DMS 273 (cell line): ENCODE measurements around the gene ZNF438.

Experiments
- DNase-seq: peaks from one replicate; lab custom pipeline; 2025; ENCODE audit not compliant: unreplicated experiment; lab: John Stamatoyannopoulos, UW

ZNF438 gene

DNA sequence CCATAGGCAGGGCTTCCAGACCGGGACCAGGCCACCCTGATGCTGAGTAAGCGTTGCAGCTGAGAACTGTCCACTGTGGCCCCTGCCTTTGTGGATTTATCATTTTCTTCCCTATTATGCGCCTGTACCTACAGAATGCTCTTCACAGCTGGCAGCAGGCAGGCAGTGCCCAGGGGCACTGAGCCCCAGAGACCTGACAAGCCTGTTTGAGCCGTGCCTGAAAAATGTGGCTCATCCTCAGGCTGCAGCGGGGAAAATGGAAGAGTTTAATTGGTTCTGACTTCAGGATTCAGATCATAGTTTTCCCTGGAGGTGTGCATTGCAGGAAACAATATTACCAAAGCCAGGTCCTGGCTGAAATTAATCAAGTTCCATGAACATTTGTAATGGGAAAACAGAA lies 200.2 kb downstream of the ZNF438 start:
- no peak for DNase-seq

- DNase-seq = no peak
Observed at GRCh38 chr10:30830315-30831230, 201.1 kb downstream of the ZNF438 start.

DNA sequence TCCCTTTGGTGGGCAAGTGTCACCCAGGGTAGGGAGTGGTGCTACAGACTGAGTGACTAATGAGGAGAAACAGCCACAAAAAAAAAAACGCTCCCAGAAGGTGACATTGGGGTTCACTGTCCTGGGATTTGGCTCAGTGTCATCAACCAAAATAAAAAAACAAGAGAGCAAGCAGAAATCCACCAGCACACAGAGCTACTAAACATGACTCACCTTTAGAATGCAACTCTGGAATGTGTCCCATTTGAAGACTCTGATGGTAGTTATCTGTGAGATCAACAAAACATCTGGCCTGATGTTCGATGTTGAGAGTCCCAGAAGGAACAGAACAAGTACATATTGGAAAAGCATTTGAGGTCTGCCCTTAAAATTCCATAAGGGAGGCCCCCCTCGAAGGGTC lies 201.8 kb downstream of the ZNF438 start:
- DNase-seq = no peak

- no peak for DNase-seq
Observed at GRCh38 chr10:30828680-30829079, 203.0 kb downstream of the ZNF438 start.

- DNase-seq = no peak
Observed at GRCh38 chr10:30828164-30828563, 203.5 kb downstream of the ZNF438 start.

- DNase-seq = no peak
Observed at GRCh38 chr10:30827531-30828120, 204.0 kb downstream of the ZNF438 start.

GRCh38 chr10:30826679-30827078 lies 205.0 kb downstream of the ZNF438 start:
- no peak for DNase-seq

- peak; percentile 6 for DNase-seq
Observed at GRCh38 chr10:30825495-30825894, 206.2 kb downstream of the ZNF438 start.

GRCh38 chr10:30825022-30825421 lies 206.6 kb downstream of the ZNF438 start:
- DNase-seq = no peak

DNA sequence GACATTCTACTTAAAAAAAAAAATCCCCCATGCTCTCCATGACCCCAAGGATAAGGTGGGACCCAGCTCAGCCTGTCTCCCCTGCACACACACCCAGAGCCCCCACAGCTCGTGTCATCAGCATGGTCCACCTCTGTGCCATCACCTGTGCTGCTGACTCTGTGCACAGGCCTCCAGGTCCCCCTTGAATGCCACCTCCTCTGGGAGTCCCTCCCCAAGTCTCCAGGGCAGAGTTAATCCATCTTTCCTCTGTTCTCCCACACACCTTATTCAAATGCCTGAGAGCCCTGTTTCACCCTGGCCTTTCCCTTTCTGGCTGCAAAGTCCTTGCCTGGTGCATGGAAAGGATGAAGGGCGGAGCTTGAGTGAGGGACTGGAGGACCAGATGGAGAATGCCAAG lies 208.0 kb downstream of the ZNF438 start:
- peak; percentile 38 for DNase-seq

- DNase-seq = no peak
Observed at GRCh38 chr10:30822693-30823465, 208.8 kb downstream of the ZNF438 start.

- peak; percentile 28 for DNase-seq
Observed at GRCh38 chr10:30821994-30822692, 209.5 kb downstream of the ZNF438 start.

GRCh38 chr10:30821261-30821993 lies 210.2 kb downstream of the ZNF438 start:
- DNase-seq = no peak

DNA sequence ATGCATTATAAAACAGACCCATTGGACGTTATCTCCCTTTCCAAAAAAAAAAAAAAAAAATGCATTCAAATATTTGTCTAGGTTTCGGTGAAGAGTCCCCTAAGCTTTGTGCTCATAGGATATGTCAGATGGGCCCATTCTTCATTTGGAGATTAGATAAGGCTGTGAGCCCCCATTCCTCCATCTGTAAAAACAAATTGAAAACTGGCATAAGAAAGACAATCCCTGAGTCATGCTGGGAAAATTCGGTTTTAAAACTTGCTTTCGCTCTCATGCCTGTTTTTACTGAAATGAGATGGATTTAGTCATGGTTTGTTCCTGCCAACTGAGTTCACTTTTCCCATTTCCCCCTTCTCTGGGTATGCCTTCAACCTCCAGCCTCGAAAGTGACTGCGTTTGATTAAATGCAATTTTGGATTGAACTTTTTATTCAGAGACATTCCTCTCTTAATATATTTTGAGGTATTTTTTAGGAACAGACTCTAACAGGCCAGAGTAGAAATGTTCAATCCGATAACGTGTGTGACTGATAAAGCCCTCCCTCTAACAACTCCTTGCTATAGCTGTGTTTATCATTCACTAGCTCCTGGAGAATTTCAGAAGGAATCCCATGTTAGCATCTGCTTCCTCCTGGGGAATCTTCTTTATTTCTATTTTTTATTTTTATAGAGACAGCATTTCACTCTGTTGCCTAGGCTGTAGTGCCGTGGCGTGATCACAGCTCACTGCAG lies 211.2 kb downstream of the ZNF438 start:
- peak; percentile 8 for DNase-seq

DNA sequence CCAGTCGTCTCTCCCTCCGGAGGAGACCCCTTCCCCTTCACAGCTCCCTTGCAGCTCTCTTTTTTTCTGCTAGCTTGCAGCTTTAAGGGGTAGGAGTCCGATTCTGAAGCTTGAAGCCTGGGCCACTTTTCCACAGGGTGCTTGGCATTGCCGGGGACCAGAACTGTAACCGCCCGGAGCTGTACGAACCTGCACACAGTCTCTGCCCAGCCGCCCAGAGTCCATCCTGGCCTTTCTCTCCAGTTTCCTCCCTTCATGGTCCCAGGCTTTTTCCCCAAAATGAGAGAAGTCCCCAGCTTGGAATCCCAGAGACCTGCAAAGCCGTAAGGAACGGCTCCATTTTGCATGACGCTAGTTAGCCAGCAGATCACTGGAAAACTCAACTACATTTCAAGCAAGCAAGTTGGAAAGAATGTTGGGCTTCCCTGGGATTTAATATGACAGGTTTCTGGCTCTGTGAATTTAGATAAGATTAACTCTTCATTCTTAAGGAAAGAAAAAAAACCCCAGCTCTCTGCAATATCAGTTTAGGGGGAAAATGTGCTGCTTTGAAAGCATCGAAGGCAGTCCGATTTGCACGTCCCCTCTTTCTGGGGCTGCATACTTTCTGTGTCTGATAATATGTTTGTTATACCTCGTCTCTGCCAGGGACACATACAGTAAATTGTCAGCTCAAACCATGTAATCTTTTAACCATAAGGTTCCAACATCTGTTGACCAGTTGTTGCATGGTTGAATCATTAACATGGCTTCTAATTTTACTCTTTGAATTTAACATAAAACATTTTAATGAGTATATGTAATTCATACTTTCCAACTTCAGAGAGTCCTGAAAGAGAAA lies 212.1 kb downstream of the ZNF438 start:
- DNase-seq = peak; percentile 48

- DNase-seq = no peak
Observed at GRCh38 chr10:30818854-30819253, 212.8 kb downstream of the ZNF438 start.

DNA sequence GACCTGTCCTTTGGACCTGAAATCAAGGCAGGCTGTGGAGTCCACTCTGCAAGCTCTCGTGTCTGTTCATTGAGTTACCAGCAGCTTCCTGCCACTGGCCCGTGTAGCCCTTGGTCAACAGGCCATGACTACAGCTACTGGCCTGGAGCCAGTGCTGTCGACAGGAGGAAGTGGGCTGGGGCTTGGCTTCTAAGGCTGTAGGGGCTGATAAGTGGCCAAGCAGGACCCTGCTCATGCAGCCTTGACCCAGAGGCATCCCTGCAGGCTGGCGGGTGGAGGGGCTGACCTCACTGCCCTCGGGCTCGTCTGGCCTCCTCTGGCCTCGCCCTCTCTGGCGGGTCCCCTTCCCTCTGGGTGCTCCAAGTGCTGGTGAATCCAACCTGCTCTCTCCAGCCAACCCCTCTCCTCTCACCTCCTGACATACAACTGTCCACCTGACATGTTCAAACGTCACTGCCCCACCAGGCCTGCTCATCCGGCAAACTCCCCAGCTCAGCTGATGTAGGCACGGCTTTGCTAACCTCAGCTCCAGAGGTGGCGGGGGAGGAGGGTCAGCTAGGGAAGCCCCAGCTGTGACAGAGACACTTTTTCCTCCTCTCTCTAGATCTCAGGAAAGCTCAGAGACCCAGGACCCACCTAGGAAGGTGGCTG lies 213.5 kb downstream of the ZNF438 start:
- no peak for DNase-seq

- no peak for DNase-seq
Observed at GRCh38 chr10:30817541-30817940, 214.1 kb downstream of the ZNF438 start.
